GF-D8 (cell line): ENCODE results near the gene SEPTIN5.
A peak's percentile ranks its signal among the peaks of the same experiment; 100 is the strongest.

Experiments
- DNase-seq: peaks from one replicate; lab custom pipeline; 2025; lab: John Stamatoyannopoulos, UW

Gene SEPTIN5

DNA sequence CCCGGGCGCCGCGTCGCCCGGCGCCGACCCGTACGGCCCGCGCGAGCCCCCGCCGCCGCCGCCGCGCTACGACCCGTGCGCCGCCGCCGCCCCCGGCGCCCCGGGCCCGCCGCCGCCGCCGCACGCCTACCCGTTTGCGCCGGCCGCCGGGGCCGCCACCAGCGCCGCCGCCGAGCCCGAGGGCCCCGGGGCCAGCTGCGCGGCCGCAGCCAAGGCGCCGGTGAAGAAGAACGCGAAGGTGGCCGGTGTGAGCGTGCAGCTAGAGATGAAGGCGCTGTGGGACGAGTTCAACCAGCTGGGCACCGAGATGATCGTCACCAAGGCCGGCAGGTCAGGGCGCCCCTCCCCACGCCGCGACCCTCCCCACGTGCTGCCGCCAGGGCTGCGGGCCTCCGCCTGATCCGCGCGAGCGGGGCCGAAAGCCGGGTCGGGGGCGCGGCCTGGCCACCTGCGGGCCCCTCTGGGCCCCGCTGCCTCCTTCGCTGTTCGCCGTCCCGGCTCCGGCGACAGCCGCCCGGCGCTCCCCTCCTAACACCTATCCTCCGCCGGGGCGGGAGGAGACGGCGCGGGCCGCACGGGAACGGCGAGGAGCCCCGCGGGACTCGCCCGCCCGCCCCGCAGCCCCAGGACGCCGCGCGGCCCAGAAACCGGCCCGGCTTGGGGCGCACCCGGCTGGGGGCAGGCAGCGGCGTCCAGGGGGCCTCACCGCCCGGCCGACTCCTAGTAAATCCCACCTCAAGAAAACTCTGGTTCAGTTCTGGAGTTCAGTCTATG, 46.8 kb downstream of the SEPTIN5 start:
- no peak for DNase-seq

GRCh38 chr22:19761725-19762567, 47.6 kb downstream of the SEPTIN5 start:
- DNase-seq, result no peak

GRCh38 chr22:19762568-19763457, 48.5 kb downstream of the SEPTIN5 start:
- no peak for DNase-seq

- DNase-seq, result no peak
Measured at GRCh38 chr22:19763458-19764298, 49.4 kb downstream of the SEPTIN5 start.

GRCh38 chr22:19764299-19764593, 49.9 kb downstream of the SEPTIN5 start:
- DNase-seq, result no peak

- DNase-seq, result no peak
Measured at GRCh38 chr22:19764636-19765476, 50.6 kb downstream of the SEPTIN5 start.

DNA sequence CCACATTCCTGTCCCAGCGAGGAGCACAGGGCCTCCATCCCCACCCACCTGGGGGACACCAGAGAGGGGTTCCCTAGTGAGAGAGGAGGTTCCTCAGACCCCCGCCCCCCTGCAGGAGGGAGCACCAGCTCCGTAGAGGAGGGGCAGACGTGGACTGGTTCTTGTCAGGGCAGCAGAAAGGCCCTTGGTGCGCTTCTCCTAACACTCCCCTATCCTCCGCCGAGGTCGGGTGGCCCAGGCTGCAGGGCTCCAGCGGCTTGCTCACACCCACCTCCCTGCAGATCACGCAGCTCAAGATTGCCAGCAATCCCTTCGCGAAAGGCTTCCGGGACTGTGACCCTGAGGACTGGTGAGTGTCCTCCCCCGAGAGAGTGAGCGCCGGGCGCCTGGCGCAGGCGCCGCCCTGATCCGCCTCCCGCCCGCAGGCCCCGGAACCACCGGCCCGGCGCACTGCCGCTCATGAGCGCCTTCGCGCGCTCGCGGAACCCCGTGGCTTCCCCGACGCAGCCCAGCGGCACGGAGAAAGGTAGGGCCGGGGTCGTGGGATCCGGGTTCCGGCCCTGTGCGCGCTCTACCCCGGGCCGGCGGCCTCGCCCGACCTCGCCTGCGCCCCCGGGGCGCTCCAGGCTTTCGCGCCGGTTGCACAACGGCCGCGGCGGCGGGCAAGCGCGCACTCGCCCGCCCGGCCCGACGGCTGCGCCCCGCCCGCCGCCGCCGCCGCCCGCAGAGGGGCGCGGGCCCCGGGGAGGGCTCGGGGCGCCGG, 51.4 kb downstream of the SEPTIN5 start:
- DNase-seq, result no peak

DNA sequence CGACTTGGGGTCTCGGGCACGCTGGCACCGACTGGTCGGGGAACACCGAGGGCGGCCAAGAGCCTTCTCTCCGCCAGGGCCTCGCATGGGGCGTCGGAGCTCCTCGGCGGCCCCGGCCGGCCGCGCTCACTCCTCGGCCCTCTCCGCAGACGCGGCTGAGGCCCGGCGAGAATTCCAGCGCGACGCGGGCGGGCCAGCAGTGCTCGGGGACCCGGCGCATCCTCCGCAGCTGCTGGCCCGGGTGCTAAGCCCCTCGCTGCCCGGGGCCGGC, 51.9 kb downstream of the SEPTIN5 start:
- no peak for DNase-seq

DNA sequence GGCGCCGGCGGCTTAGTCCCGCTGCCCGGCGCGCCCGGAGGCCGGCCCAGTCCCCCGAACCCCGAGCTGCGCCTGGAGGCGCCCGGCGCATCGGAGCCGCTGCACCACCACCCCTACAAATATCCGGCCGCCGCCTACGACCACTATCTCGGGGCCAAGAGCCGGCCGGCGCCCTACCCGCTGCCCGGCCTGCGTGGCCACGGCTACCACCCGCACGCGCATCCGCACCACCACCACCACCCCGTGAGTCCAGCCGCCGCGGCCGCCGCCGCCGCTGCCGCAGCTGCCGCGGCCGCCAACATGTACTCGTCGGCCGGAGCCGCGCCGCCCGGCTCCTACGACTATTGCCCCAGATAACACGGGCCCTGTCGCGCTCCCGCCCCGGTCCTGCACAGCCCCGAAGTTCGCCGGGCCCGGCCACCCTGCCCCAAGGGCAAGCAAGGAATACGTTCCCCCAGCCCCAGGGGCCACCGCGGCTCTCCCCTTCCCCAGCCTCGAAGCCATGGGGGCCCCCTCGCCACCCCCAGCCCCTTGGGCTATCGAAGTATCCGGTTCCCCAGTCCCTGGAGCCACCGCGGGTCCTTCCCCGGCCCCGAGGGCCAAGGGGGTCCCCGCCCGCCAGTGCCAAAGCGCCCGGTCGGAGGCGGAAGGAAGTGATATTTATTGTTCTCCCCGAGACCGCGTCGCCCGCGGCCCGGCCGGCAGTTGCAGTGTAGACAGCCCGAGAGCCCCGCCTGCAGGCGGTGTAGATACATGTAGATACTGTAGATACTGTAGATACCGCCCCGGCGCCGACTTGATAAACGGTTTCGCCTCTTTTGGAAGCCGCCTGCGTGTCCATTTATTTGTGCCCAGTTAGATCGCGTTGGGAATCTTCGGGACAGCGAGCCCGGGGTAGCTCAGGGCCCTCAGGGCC, 52.5 kb downstream of the SEPTIN5 start:
- DNase-seq, result peak; percentile 17

DNA sequence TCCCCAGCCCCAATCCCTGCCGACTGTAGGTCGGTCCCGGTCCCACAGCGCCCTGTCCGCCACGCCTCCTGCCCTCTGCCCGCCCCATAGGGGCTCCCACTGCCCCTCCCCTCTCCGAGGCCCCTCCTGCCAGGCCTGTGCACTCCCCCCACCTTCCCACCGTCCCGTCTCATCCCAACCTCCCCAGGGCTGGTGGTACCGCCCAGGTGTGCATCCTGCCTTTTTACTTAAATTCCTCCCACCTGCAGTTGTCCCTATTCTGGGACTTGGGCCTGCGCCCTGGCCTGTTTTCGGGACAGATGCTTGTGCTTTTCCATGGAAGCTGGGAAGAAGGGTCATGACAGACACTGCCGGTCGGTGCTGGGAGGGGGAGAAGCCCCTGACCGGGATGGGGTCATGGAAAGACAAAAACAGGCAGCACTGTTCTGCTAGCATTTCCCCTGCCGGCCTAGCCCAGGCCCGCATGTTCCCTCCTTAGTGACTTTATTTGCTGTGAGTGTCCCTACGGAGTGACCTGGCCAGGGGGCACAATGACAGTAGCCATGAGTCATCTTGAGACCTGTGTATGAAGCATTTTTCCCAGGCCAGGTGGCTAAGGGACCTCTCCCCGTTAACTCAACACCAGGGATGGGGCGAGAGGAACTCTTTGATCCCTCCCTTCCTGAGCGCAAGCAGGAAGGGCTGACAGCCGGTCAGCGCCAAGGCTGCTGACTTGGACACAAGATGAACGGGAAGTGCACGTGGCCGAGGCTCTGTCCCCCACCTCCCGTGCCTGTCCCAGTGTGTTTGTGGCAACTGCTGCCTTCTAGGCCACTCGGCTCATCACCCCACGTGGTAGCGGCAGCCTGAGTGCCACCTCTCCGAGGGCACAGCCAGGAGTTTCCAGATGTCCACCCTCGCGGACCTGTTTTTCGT, 53.4 kb downstream of the SEPTIN5 start:
- DNase-seq, result no peak

DNA sequence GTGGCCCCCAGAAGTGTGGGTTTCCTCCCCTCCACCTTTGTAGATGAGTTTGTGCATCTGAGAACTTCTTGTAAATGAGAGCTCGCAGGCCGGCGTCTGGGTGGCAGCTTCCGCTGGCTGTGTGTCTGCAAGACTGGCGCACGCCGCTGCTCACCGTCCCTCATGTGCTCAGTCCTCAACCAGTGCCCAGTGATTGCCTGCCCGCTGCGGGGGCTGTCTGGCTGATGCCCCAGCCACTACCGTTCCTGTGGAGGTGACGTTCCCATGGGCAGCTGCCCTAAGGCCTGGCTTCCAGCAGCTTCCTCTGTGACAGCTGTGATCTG, 55.1 kb downstream of the SEPTIN5 start:
- no peak for DNase-seq

GRCh38 chr22:19770349-19771220, 56.3 kb downstream of the SEPTIN5 start:
- no peak for DNase-seq

DNA sequence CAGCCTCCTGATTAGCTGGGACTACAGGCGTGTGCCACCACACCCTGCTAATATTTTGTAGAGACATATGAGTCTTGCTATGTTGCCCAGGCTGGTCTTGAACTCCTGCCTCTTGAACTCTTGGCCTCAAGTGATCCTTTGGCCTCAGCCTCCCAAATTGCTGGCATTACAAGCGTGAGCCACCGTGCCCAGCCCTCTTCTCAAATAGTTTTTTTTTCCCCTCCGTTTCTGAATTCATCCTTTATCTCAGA, 58.0 kb downstream of the SEPTIN5 start:
- DNase-seq, result no peak
